Hematopoietic multipotent progenitor cell treated with erythropoietin and hydrocortisone succinate and interleukin-3 and kit ligand, for 15 days (in vitro differentiated cells): ENCODE data around the gene ESR1.
"Not testable (repeated sequence)": the region's sequence is repeated elsewhere in the genome, so short reads cannot be mapped to it uniquely, and the experiment has no call there.

Experiments
- DNase-seq: peaks from one replicate; pipeline ENCODE4 v3.0.0-alpha.2; 2015; ENCODE audit warnings: low spot score

Gene ESR1

GRCh38 chr6:151813858-151814257, 6.4 kb downstream of the ESR1 start:
- DNase-seq: no peak

- DNase-seq: no peak
Observed at GRCh38 chr6:151814614-151815013, 7.1 kb downstream of the ESR1 start.

- DNase-seq: no peak
Observed at GRCh38 chr6:151822252-151823111, 15.0 kb downstream of the ESR1 start.

- no peak for DNase-seq
Observed at GRCh38 chr6:151826517-151827142, 19.1 kb downstream of the ESR1 start.

GRCh38 chr6:151832710-151833109, 25.2 kb downstream of the ESR1 start:
- no peak for DNase-seq

- DNase-seq: no peak
Observed at GRCh38 chr6:151835396-151835795, 27.9 kb downstream of the ESR1 start.

- DNase-seq: no peak
Observed at GRCh38 chr6:151837223-151837622, 29.7 kb downstream of the ESR1 start.

GRCh38 chr6:151842816-151843215, 35.3 kb downstream of the ESR1 start:
- no peak for DNase-seq

GRCh38 chr6:151847064-151847463, 39.6 kb downstream of the ESR1 start:
- no peak for DNase-seq

- no peak for DNase-seq
Observed at GRCh38 chr6:151850479-151851003, 43.1 kb downstream of the ESR1 start.

- no peak for DNase-seq
Observed at GRCh38 chr6:151858294-151858693, 50.8 kb downstream of the ESR1 start.

- no peak for DNase-seq
Observed at GRCh38 chr6:151862461-151862860, 55.0 kb downstream of the ESR1 start.

- DNase-seq: not testable (repeated sequence)
Observed at GRCh38 chr6:151867361-151867869, 59.9 kb downstream of the ESR1 start.

- DNase-seq: no peak
Observed at GRCh38 chr6:151869345-151869744, 61.9 kb downstream of the ESR1 start.

GRCh38 chr6:151869787-151870186, 62.3 kb downstream of the ESR1 start:
- no peak for DNase-seq

GRCh38 chr6:151870375-151870774, 62.9 kb downstream of the ESR1 start:
- DNase-seq: no peak

- no peak for DNase-seq
Observed at GRCh38 chr6:151875524-151875923, 68.0 kb downstream of the ESR1 start.

- no peak for DNase-seq
Observed at GRCh38 chr6:151876122-151876521, 68.6 kb downstream of the ESR1 start.

GRCh38 chr6:151877458-151877857, 70.0 kb downstream of the ESR1 start:
- no peak for DNase-seq

GRCh38 chr6:151881231-151881630, 73.7 kb downstream of the ESR1 start:
- no peak for DNase-seq

GRCh38 chr6:151882206-151882605, 74.7 kb downstream of the ESR1 start:
- no peak for DNase-seq

- no peak for DNase-seq
Observed at GRCh38 chr6:151885234-151885633, 77.8 kb downstream of the ESR1 start.

GRCh38 chr6:151891524-151891923, 84.0 kb downstream of the ESR1 start:
- DNase-seq: no peak
